AG04449 (cell line): Measurements from ENCODE around the gene ZSCAN25.

ENCODE experiments used
- CTCF ChIA-PET: fragments of 350-600 bp; formaldehyde crosslinking; extraction: SDS; loops from one replicate; lab custom pipeline; 2021; ENCODE audit warnings: antibody characterized with exemption; lab: Yijun Ruan, JAX
- POLR2A ChIA-PET: fragments of 400-600, 350-600 bp; formaldehyde crosslinking; extraction: SDS; loops from one replicate; lab custom pipeline; 2020; ENCODE audit warnings: antibody characterized with exemption, inconsistent platforms; lab: Yijun Ruan, JAX
- DNase-seq: peaks from one replicate; pipeline ENCODE4 v3.0.0-alpha.2; 2010; ENCODE audit warnings: low read depth, low spot score
- H3K4me3 ChIP-seq: 2 replicates; pipeline ENCODE4 v1.5.1; 2011; ENCODE audit warnings: low read depth, mild to moderate bottlenecking, control low read depth, low read length
- TF ChIP-seq, protein P1 (sequence below): IDR thresholded peaks from one replicate; pipeline ENCODE4 v1.5.1; 2011; ENCODE audit warnings: mild to moderate bottlenecking, moderate library complexity, low read length, control low read depth, inconsistent platforms; ENCODE audit not compliant: insufficient read depth; ENCODE audit errors: missing control alignments

ZSCAN25 gene

DNA sequence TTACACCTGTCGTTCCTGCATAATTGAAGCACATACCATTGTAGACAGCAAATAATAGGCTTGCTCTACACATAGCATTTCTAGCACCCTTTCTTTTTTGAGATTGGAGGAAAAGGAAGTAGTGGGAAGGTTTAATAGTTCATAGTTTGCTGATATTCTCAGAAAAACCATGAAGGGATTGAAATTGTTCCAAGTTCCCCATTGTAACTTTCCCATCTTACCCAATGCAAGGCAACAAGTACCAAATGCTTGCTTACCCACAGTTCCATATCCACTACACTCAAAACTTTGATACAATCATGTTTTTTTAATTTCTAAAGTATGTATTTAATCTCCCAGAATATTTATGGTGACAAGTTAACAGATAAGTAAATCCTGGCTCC lies 49.3 kb downstream of the ZSCAN25 start:
- TF ChIP-seq, protein P1, sequence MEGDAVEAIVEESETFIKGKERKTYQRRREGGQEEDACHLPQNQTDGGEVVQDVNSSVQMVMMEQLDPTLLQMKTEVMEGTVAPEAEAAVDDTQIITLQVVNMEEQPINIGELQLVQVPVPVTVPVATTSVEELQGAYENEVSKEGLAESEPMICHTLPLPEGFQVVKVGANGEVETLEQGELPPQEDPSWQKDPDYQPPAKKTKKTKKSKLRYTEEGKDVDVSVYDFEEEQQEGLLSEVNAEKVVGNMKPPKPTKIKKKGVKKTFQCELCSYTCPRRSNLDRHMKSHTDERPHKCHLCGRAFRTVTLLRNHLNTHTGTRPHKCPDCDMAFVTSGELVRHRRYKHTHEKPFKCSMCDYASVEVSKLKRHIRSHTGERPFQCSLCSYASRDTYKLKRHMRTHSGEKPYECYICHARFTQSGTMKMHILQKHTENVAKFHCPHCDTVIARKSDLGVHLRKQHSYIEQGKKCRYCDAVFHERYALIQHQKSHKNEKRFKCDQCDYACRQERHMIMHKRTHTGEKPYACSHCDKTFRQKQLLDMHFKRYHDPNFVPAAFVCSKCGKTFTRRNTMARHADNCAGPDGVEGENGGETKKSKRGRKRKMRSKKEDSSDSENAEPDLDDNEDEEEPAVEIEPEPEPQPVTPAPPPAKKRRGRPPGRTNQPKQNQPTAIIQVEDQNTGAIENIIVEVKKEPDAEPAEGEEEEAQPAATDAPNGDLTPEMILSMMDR = no peak
- POLR2A ChIA-PET = no interaction called here
- no peak for DNase-seq
- H3K4me3 ChIP-seq = no peak overlapping the region
- CTCF ChIA-PET = no interaction called here

DNA sequence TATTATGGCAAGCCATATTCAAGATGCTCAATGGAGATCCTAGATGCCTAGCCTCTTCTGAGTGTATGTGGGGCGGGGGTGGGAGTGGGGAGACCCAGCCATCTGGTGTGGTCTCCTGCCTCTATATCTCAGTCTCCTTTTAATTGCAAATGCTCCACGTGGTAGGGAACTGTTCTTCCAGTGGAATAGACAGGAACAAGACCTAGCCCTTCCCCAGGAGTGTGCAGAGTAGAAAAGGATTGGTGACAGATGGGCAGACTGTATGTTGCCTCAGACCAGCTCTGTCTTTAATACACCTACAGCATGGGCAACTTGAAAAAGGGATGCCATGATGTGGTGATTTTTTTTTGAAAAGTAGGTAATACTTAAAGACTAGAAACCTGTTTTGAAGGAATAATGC lies 50.4 kb downstream of the ZSCAN25 start:
- DNase-seq = no peak
- ChIA-PET CTCF (no interaction called here), POLR2A (no interaction called here)
- no peak overlapping the region for H3K4me3 ChIP-seq
- TF ChIP-seq, protein P1 = no peak

DNA sequence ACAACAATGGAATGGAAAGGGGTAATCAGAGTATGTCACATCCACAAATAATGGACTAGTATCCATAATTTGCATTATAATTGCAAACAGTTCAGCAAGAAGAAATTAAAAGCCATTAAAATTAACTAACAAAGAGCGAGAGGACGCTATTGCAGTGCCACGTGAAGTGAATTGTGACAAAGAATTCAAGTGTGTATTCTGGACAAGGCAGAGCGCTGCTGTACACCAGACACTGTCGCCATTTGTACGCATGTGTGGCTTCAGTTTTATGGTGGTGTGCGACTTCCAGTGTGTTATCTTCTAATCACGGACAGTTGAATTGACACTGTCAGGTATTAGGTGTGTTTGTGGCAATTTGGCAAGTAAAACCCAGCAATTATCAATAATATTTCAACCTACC lies 51.8 kb downstream of the ZSCAN25 start:
- TF ChIP-seq, protein P1 = no peak
- DNase-seq = no peak
- POLR2A ChIA-PET = no interaction called here
- CTCF ChIA-PET = no interaction called here
- no peak overlapping the region for H3K4me3 ChIP-seq

DNA sequence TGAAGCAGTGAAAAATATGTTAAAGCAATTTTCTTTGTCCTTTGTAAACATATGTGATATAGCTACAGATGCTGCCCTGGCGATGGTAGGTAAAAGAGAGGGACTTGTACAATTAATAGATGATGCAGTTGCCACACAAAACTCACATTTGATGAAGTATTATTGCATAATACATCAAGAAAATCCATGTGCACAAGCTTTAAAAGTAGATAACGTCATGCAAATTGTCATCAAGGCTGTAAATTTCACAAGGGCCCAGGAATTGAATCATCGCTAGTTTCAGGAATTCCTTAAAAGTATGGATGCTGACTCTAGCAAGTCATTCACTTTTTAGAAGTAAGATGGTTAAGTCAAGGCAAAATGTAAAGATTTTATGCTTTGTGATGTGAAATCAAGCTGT lies 53.0 kb downstream of the ZSCAN25 start:
- ChIA-PET POLR2A (no interaction called here), CTCF (no interaction called here)
- no peak for DNase-seq
- TF ChIP-seq, protein P1 = no peak
- no peak overlapping the region for H3K4me3 ChIP-seq

DNA sequence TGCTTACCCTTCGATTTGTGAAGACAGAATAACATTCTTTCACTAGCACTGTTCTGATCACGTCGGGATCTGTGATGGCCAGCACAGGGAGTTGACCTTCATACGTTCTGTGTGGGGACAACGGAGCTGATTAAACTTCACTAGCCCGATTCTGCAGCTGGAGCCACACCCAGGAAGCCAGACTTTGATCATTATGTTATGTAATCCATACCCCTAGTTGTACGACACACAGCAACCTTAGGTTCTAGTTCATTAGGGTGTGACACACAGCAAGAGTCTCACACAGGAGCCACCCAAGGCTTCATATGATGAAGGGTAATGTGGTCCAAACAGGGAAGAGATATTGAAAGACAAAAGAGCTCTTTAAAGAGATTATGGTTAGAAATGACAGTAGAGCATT lies 55.8 kb downstream of the ZSCAN25 start:
- TF ChIP-seq, protein P1 = no peak
- H3K4me3 ChIP-seq = no peak overlapping the region
- CTCF ChIA-PET = no interaction called here
- POLR2A ChIA-PET = no interaction called here
- DNase-seq = no peak

DNA sequence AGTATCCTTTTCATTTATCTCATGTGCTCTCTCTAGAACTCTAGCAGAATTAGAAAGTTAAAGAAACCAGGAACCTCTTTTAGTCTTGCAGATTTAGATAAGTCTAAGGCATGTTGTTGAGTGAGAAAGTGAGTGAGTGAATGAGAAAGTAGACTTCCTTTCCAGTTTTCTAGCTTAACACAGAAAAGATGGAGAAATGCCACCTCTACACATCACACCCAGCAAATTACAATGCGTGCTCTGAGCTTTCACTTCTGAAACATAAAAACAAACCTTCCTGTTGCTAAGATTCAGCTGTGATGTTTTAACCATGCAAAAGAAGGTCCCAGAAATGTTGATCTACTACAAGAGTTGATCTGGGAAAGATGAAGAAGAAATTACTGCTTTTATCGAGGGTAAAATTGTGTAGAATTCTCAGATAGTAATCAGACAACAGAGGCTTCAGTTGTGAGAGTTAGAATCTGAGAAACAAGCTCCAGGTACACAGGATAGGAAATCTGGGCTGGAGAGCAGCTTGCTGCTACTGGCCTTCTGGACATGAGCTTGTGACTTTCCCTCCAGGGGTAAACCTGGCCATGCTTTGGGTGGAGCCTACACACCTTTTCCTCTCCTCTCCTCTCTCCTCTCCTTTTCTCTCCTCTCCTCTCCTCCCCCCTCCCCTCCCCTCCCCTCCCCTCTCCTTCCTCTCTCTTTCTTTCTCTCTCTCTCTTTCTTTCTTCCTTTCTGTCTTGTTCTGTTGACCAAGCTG lies 58.4 kb downstream of the ZSCAN25 start:
- H3K4me3 ChIP-seq = no peak overlapping the region
- CTCF ChIA-PET = no interaction called here
- POLR2A ChIA-PET = no interaction called here
- DNase-seq = no peak
- TF ChIP-seq, protein P1 = no peak
